ENCODE measurements around the gene EPHA7.

EPHA7 gene

DNA sequence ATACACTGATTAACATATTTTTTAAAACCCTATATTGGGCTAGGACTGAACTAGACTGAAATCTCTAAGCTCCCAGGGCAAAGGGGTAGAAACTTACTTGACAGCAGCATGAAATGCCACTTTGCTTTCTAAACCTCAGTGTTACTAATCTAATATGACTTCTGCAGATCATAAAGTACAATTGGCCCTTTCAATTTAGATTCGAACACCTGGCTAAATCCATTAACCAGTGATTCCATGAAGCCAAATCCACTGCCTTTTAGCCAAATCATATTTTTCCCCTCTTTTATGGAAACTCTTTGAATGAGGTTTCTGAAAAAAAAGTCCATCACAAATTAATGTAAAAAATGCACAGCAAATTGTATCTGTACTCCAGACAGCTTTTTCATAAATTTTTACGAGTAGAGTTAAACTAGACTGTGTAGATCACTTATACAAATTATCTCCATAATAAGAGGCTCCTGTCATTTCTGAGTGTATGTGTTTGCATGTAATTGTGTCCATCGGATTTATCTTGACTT lies 25.7 kb downstream of the EPHA7 start:
- no peak for DNase-seq (ENCODE audit: low read depth)

GRCh38 chr6:93392797-93393196 lies 26.6 kb downstream of the EPHA7 start:
- DNase-seq (ENCODE audit: low read depth) = no peak

- DNase-seq (ENCODE audit: low read depth) = no peak
Measured at GRCh38 chr6:93391965-93392364, 27.4 kb downstream of the EPHA7 start.

- DNase-seq (ENCODE audit: low read depth) = no peak
Measured at GRCh38 chr6:93389192-93389591, 30.2 kb downstream of the EPHA7 start.

DNA sequence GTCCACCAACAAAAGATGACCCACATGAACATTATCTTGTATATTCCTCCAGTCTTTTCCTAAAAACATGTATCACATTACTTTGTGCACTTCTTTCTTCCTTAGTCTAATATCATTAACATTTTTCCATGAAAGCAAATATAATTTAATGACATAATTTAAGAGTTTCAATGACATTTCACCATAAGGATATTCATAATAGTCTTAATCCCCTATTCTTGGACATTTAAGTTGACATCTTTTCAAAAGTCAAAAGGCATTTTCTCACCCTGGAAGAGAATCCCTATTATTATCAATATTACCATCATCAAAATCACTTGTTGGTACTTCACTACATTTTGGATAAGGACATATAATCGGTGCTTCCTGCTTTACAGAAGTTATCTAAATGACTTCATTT lies 31.3 kb downstream of the EPHA7 start:
- no peak for DNase-seq (ENCODE audit: low read depth)

GRCh38 chr6:93376026-93376540 lies 43.3 kb downstream of the EPHA7 start:
- DNase-seq (ENCODE audit: low read depth) = no peak

DNA sequence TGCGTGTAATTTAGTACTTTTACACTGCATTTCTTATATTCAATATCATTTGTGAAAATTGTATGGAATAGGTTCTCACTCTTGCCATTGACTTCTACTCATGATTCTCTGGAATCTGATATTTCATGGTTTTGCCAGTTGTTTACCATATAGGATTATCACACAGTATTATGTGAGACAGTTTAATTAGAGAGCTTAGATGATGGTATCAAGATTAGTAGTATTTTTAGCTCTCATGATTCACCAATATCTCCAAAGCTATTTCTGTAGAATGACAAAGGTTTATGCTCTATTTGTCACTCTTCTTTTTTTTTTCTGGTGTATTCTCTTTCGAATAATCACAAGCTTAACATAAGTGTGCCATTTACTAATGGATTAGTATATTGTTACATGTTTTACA lies 45.9 kb downstream of the EPHA7 start:
- DNase-seq (ENCODE audit: low read depth) = no peak

GRCh38 chr6:93371756-93372155 lies 47.6 kb downstream of the EPHA7 start:
- DNase-seq (ENCODE audit: low read depth) = no peak

DNA sequence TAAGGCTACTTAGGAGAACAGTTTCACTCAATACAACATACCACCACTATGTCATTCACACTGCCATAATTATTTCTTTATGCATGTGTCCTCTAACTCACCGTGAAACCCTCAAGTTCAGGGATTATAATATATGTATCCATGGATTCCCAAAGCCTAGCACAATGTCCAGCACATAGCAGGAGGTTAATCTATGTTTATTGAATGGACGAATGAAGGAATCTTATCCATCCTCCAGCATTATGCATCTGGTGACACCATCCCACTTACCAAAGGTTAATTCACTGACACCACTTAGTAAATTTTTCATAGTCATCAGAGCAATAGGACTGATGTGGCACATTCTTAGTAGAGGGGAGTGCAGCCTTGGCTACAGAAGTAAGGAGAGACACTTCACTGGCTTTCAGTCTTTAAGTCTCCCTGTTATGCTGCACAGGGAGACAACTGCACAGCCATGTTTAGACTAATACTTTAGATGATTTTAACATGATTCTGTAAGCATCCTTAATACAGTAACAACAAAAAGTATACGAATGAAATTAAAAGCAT lies 49.7 kb downstream of the EPHA7 start:
- DNase-seq (ENCODE audit: low read depth) = no peak

- DNase-seq (ENCODE audit: low read depth) = no peak
Measured at GRCh38 chr6:93366506-93366905, 52.9 kb downstream of the EPHA7 start.

GRCh38 chr6:93365445-93365844 lies 53.9 kb downstream of the EPHA7 start:
- DNase-seq (ENCODE audit: low read depth) = no peak

DNA sequence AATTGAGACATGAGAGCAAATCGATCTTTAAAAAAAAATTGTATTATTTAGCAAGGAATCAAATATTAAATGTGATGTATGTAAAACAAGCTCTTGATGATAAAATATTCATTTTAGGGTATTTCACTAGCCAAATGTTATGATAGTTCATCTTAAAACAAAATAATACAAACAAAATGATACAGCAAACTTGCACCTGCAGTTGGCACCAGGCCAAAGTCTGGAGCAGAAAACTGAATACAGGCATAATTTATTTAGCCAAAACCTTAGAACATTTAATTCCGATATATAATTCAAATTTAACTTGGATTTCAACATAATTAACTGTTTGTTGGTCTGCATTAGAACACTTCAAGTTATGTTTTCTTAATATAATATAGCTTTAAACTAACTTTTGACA lies 60.9 kb downstream of the EPHA7 start:
- DNase-seq (ENCODE audit: low read depth) = no peak

GRCh38 chr6:93352604-93353003 lies 66.8 kb downstream of the EPHA7 start:
- DNase-seq (ENCODE audit: low read depth) = no peak

- DNase-seq (ENCODE audit: low read depth) = no peak
Measured at GRCh38 chr6:93351222-93351621, 68.1 kb downstream of the EPHA7 start.

- no peak for DNase-seq (ENCODE audit: low read depth)
Measured at GRCh38 chr6:93350774-93351173, 68.6 kb downstream of the EPHA7 start.

DNA sequence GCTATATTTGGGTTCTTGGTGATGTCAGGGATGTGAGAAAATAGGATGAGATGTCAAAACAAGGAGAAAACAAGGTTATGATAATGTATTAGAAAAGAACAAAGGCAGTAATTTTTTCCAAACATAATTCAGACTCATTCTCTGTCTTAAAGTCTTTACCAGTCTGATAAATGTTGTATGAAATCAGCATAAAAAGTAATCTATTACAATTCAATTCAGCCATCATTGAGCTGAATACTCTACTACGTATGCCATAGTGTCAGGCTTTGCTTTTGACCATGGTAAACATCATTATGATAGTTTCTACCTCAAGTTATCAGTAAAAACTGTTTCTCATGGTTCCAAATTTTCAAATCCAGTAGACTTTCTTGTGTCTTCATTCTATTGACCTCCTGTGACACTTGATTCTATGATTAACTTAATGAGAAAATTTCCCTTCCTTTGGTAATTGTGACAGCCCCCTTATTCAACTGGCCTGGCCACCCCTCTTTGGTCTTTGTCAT lies 75.0 kb downstream of the EPHA7 start:
- DNase-seq (ENCODE audit: low read depth) = no peak

DNA sequence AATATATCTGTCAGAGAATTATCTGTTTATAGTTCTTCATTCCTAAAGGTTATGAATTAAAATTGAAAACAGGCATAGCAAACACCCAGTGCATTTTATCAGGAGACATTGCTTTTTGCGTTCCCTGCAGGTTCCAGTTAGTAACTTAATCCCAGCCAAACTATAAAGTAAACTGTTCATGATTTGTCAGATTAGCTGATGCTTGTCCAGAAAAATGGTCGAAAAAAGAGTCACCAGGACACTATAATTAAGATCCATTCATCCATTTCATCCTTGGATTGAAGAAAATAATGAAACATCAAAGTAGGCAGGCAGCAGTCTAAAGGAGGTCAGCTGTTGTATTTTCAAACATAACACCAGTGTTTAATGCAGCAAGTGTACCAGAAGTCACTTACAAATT lies 75.9 kb downstream of the EPHA7 start:
- no peak for DNase-seq (ENCODE audit: low read depth)

DNA sequence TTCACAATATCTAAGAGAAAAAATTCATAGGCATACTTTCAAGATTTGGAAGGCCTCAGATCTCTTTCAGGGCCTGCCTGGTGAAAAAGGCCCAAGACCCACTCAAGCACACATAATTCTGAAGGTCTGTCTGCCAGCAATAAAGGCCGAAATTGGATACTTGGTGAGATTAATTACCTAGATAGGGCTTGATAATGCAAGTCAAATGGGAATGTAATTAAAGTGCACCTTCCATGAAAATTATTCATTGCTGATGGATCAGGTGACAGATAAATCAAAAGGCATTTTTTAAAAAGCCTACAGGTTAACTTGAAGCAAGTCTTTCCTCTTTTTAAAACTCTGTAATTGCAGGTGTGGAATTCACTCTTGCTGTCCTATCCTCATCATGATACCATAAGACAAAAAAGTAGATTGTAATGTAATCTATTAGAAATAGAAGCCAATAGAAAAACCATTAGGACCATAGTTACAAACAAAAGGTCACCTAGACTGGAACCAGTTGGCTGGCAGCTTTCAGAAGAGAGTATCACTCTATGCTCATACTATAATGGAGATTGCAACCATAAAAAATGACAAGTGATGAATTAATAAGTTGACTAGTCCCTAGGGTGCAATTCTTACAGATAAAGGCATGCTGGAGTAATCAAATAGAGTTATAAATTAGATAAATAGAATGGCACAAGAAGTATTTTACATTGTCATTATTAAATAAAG lies 77.3 kb downstream of the EPHA7 start:
- DNase-seq (ENCODE audit: low read depth) = no peak

DNA sequence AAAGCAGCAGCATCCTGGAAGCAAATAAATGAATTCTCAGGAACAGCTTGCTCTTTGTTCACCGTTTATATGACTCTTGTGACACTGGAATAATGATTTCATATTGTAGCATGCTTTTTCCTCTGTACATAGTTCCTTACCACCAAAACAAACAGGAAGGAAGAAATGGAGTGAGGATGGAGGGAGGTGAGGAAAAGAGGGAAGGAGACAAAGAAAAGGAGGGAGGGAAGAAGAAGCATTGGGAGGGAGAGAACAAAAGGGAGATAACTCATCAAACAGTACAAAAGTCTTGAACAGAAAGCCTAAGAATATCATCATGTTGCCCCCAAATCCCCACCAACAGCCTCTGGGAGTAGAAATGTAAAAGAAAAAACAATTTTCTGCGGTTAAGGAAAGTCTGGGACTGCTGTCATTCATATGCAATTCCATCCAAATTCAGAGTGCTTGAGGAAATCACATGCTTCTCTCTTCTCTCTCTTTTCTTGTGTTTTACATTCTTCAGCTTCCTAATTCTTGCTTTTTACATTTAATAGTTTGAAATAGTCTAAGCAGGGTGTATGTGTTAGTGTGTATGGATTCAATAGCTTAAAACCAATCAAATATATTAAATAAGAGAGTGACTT lies 81.5 kb downstream of the EPHA7 start:
- DNase-seq (ENCODE audit: low read depth) = no peak

DNA sequence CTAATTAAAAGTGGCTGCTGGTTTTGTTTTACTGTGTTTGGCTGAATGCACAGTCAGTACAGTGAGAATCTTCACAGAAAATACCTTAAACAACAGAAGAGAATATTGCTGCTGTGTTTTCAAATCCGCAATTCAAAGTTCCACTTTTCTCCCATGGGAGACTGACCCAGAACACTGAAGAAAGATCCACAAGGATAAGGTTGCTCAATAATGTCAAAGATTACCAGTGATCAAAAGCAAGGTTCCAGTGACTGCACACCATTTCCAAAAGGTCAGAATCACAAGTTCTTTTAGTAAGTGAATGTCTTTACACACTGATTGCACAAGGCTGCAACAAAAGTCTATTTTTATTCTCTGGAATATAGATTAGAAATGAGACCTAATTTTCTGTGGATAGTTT lies 82.3 kb downstream of the EPHA7 start:
- no peak for DNase-seq (ENCODE audit: low read depth)

- no peak for DNase-seq (ENCODE audit: low read depth)
Measured at GRCh38 chr6:93329301-93330000, 89.9 kb downstream of the EPHA7 start.

GRCh38 chr6:93327857-93328256 lies 91.5 kb downstream of the EPHA7 start:
- DNase-seq (ENCODE audit: low read depth) = no peak

Data from HS-5 (cell line).